HL-60/S4 (cell line): ENCODE data around the gene NACAD.
"Not testable (repeated sequence)": the region's sequence is repeated elsewhere in the genome, so short reads cannot be mapped to it uniquely, and the experiment has no call there.

Experiments
- in situ Hi-C: fragments of 300-500 bp; cut with MboI; formaldehyde crosslinking; loops from 2 replicates; pipeline ENCODE4 v1.14.3; 2022; ENCODE audit warnings: low sequenced_read_pairs

NACAD gene

GRCh38 chr7:45061352-45061751 is 27.4 kb downstream of the NACAD start:
- in situ Hi-C loops: no loop called here

GRCh38 chr7:45060295-45060694 is 28.5 kb downstream of the NACAD start:
- in situ Hi-C loops: no loop called here

GRCh38 chr7:45057878-45058277 is 30.9 kb downstream of the NACAD start:
- in situ Hi-C loops: no loop called here

GRCh38 chr7:45055594-45056219 is 33.1 kb downstream of the NACAD start:
- in situ Hi-C loops: no loop called here

GRCh38 chr7:45055016-45055415 is 33.8 kb downstream of the NACAD start:
- in situ Hi-C loops: no loop called here

- in situ Hi-C loops: no loop called here
Measured at GRCh38 chr7:45054442-45054841, 34.3 kb downstream of the NACAD start.

GRCh38 chr7:45053941-45054340 is 34.8 kb downstream of the NACAD start:
- in situ Hi-C loops: no loop called here

GRCh38 chr7:45053401-45053800 is 35.4 kb downstream of the NACAD start:
- in situ Hi-C loops: no loop called here

- in situ Hi-C loops: no loop called here
Measured at GRCh38 chr7:45052011-45052410, 36.8 kb downstream of the NACAD start.

- in situ Hi-C loops: no loop called here
Measured at GRCh38 chr7:45050198-45050597, 38.6 kb downstream of the NACAD start.

- in situ Hi-C loops: no loop called here
Measured at GRCh38 chr7:45048748-45049147, 40.0 kb downstream of the NACAD start.

- in situ Hi-C loops: no loop called here
Measured at GRCh38 chr7:45044338-45044737, 44.4 kb downstream of the NACAD start.

- in situ Hi-C loops: no loop called here
Measured at GRCh38 chr7:45039106-45039505, 49.7 kb downstream of the NACAD start.

- in situ Hi-C loops: no loop called here
Measured at GRCh38 chr7:45037876-45038275, 50.9 kb downstream of the NACAD start.

- in situ Hi-C loops: no loop called here
Measured at GRCh38 chr7:45036796-45037195, 52.0 kb downstream of the NACAD start.

- in situ Hi-C loops: no loop called here
Measured at GRCh38 chr7:45036317-45036716, 52.5 kb downstream of the NACAD start.

- in situ Hi-C loops: no loop called here
Measured at GRCh38 chr7:45035893-45036292, 52.9 kb downstream of the NACAD start.

GRCh38 chr7:45035371-45035770 is 53.4 kb downstream of the NACAD start:
- in situ Hi-C loops: no loop called here

GRCh38 chr7:45034710-45035109 is 54.1 kb downstream of the NACAD start:
- in situ Hi-C loops: not testable (repeated sequence)

GRCh38 chr7:45033931-45034290 is 54.9 kb downstream of the NACAD start:
- in situ Hi-C loops: no loop called here

GRCh38 chr7:45033261-45033930 is 55.4 kb downstream of the NACAD start:
- in situ Hi-C loops: no loop called here

GRCh38 chr7:45032421-45032820 is 56.3 kb downstream of the NACAD start:
- in situ Hi-C loops: no loop called here

- in situ Hi-C loops: no loop called here
Measured at GRCh38 chr7:45031829-45032228, 56.9 kb downstream of the NACAD start.
